Measurements from ENCODE around the gene VSTM2A. TPM values are rescaled to one million over a fixed set of nuclear protein-coding genes. Genes with fewer than 3 reads are reported as not detected.

Gene VSTM2A
- total RNA-seq, 1 experiment from 2014 or later = not detected

DNA sequence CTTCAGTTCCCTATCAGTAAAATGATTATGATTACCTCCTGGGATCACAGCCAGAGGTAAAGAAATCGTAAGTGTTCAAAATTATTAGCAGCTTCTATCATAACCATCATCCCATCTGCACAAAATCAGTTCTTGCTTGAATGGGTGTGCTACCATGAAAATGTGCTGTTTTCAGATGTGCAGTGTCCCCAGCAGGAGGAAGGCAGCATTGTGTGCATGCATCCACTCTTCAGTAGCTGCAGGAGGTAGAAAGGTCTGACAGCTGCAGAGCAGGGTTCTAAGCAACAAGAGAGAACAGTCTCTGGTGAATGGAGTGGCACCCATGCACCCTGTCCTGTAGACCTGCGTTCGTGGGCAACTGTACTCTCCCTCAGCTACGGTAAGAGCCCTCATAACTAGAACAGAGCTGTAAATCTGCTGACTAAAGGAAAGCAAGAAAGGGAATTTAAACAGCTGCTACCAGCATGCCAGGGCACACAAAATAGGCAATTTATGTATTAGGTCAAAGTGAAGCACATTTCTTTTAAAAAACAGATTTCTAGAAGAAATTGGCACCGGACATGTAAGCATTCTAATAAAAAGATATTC lies 21.2 kb downstream of the VSTM2A start:
- Histone ChIP-seq H2AFZ (ENCODE audit: low read depth, low read length, poor library complexity, severe bottlenecking) (no peak overlapping the region), H3K79me2 (ENCODE audit: insufficient read depth, low read length) (no peaks in the 10 kb centered on the region), H3K4me1 (ENCODE audit: control insufficient read depth in 1 of 2, insufficient read depth in 2 of 2, low read length in 2 of 2) (no peaks in the 10 kb centered on the region), H3K9me2 (ENCODE audit: insufficient read depth) (no peaks in the 10 kb centered on the region), H4K20me1 (ENCODE audit: insufficient read depth) (no peaks in the 10 kb centered on the region), H3K27me3 (ENCODE audit: insufficient read depth, low read length) (no peaks in the 10 kb centered on the region), H3K36me3 (ENCODE audit: control insufficient read depth in 1 of 2, insufficient read depth in 2 of 2, low read length in 2 of 2) (no peaks in the 10 kb centered on the region), H3K4me2 (ENCODE audit: low read length) (no peak overlapping the region), H3K4me3 (replicated peaks in 1 of 2; ENCODE audit: low read depth in 1 of 2, low read length in 2 of 2) (no peak overlapping the region), H3K9ac (ENCODE audit: low read length) (no peak overlapping the region), H3K27ac (ENCODE audit: low read depth, low read length) (no peak overlapping the region), H3K9me3 (ENCODE audit: control insufficient read depth in 1 of 2, insufficient read depth in 1 of 2, low read depth in 1 of 2, low read length in 2 of 2) (no peaks in the 10 kb centered on the region)
- no TSS peak for BruUV-seq (replicated peaks)
- intact Hi-C loops (cut with micrococcal nuclease) = no loop called here
- ChIA-PET CTCF (no interaction called here), RAD21 (ENCODE audit: low non-redundant PET in 1 of 2, low total read pairs in 2 of 2, uncharacterized antibody in 2 of 2, unreplicated experiment in 2 of 2) (no interaction called here), POLR2A (no interaction called here)
- ATAC-seq (no peak), DNase-seq (ENCODE audit: low read depth, low spot score) (no peak)
- no peak for TF ChIP-seq ZNF274 (IDR thresholded peaks at IDR 0.05; ENCODE audit: low read depth, low read length)
- no peak for TF ChIP-seq ZFX (IDR thresholded peaks at IDR 0.05)
- TF ChIP-seq, protein P1, sequence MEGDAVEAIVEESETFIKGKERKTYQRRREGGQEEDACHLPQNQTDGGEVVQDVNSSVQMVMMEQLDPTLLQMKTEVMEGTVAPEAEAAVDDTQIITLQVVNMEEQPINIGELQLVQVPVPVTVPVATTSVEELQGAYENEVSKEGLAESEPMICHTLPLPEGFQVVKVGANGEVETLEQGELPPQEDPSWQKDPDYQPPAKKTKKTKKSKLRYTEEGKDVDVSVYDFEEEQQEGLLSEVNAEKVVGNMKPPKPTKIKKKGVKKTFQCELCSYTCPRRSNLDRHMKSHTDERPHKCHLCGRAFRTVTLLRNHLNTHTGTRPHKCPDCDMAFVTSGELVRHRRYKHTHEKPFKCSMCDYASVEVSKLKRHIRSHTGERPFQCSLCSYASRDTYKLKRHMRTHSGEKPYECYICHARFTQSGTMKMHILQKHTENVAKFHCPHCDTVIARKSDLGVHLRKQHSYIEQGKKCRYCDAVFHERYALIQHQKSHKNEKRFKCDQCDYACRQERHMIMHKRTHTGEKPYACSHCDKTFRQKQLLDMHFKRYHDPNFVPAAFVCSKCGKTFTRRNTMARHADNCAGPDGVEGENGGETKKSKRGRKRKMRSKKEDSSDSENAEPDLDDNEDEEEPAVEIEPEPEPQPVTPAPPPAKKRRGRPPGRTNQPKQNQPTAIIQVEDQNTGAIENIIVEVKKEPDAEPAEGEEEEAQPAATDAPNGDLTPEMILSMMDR (IDR thresholded peaks at IDR 0.05 in 2 of 3, conservative IDR thresholded peaks at IDR 0.05 in 1 of 3; ENCODE audit: borderline replicate concordance in 1 of 3, insufficient read depth in 1 of 3, low read depth in 2 of 3, low read length in 2 of 3) = no peak
- no peak for TF ChIP-seq CEBPB (IDR thresholded peaks at IDR 0.05; ENCODE audit: low read depth)
- TF ChIP-seq SIN3A (IDR thresholded peaks at IDR 0.05; ENCODE audit: low read depth) = no peak
- TF ChIP-seq, protein P2, sequence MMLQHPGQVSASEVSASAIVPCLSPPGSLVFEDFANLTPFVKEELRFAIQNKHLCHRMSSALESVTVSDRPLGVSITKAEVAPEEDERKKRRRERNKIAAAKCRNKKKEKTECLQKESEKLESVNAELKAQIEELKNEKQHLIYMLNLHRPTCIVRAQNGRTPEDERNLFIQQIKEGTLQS (IDR thresholded peaks at IDR 0.05) = no peak
- no peak for TF ChIP-seq POLR2AphosphoS5 (IDR thresholded peaks at IDR 0.05; ENCODE audit: low read depth, low read length)
- TF ChIP-seq EGR1 (IDR thresholded peaks at IDR 0.05; ENCODE audit: low read depth) = no peak
- TF ChIP-seq, protein P3, sequence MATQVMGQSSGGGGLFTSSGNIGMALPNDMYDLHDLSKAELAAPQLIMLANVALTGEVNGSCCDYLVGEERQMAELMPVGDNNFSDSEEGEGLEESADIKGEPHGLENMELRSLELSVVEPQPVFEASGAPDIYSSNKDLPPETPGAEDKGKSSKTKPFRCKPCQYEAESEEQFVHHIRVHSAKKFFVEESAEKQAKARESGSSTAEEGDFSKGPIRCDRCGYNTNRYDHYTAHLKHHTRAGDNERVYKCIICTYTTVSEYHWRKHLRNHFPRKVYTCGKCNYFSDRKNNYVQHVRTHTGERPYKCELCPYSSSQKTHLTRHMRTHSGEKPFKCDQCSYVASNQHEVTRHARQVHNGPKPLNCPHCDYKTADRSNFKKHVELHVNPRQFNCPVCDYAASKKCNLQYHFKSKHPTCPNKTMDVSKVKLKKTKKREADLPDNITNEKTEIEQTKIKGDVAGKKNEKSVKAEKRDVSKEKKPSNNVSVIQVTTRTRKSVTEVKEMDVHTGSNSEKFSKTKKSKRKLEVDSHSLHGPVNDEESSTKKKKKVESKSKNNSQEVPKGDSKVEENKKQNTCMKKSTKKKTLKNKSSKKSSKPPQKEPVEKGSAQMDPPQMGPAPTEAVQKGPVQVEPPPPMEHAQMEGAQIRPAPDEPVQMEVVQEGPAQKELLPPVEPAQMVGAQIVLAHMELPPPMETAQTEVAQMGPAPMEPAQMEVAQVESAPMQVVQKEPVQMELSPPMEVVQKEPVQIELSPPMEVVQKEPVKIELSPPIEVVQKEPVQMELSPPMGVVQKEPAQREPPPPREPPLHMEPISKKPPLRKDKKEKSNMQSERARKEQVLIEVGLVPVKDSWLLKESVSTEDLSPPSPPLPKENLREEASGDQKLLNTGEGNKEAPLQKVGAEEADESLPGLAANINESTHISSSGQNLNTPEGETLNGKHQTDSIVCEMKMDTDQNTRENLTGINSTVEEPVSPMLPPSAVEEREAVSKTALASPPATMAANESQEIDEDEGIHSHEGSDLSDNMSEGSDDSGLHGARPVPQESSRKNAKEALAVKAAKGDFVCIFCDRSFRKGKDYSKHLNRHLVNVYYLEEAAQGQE (IDR thresholded peaks at IDR 0.05; ENCODE audit: low read depth) = no peak
- no peak for TF ChIP-seq POLR2A (IDR thresholded peaks at IDR 0.05; ENCODE audit: borderline replicate concordance, extremely low read depth, insufficient read depth, insufficient read length)
- TF ChIP-seq MAX (IDR thresholded peaks at IDR 0.05) = no peak
- TF ChIP-seq ZBTB33 (IDR thresholded peaks at IDR 0.05; ENCODE audit: extremely low read depth, insufficient replicate concordance, low read length) = no peak
- TF ChIP-seq RAD21 (IDR thresholded peaks at IDR 0.05; ENCODE audit: low read depth) = no peak
- no peak for TF ChIP-seq CBX3 (IDR thresholded peaks at IDR 0.05; ENCODE audit: low read depth)
- TF ChIP-seq EZH2 (IDR thresholded peaks at IDR 0.05) = no peak
- no peak for TF ChIP-seq EZH2phosphoT487 (IDR thresholded peaks at IDR 0.05; ENCODE audit: borderline replicate concordance)

Data from HCT116 (cell line).